ENCODE data around the gene C1QB.
"Not testable (repeated sequence)": the region's sequence is repeated elsewhere in the genome, so short reads cannot be mapped to it uniquely, and the experiment has no call there.

The C1QB gene

GRCh38 chr1:22670352-22670975, 17.4 kb downstream of the C1QB start:
- ChIA-PET CTCF (no interaction called here), POLR2A (no interaction called here)
- H3K27ac ChIP-seq (ENCODE audit: insufficient read depth in 1 of 2, low read depth in 1 of 2, low read length in 2 of 2, poor library complexity in 1 of 2, severe bottlenecking in 2 of 2): no peak overlapping the region
- no peak for DNase-seq
- no peak overlapping the region for H3K4me3 ChIP-seq (ENCODE audit: control insufficient read depth in 1 of 7, extremely low read depth in 1 of 7, insufficient read depth in 4 of 7, low read depth in 2 of 7, low read length in 6 of 7)
- no peaks in the 10 kb centered on the region for H3K4me1 ChIP-seq (ENCODE audit: control extremely low read depth in 1 of 4, control insufficient read depth in 4 of 4, insufficient read depth in 4 of 4, low read length in 3 of 4)
- H3K9me3 ChIP-seq (ENCODE audit: control extremely low read depth in 1 of 5, control insufficient read depth in 4 of 5, insufficient read depth in 2 of 5, low read depth in 1 of 5, low read length in 4 of 5): no peaks in the 10 kb centered on the region
- WGBS (ENCODE audit: insufficient coverage): 51% methylated on average over 10 of the region's 12 CpGs
- H3K27me3 ChIP-seq (replicated peaks in 2 of 5; ENCODE audit: control insufficient read depth in 4 of 5, insufficient read depth in 5 of 5, low read length in 4 of 5): peaks cover 0 to 56% (median 11%) of the 10 kb centered on the region in 5 experiments
- no peaks in the 10 kb centered on the region for H3K36me3 ChIP-seq (ENCODE audit: control insufficient read depth in 4 of 4, insufficient read depth in 4 of 4, low read length in 3 of 4)

- POLR2A ChIA-PET: no interaction called here
- DNase-seq: peak in 1 of 3 donors; percentile 4
- Histone ChIP-seq H3K36me3 (ENCODE audit: control insufficient read depth in 4 of 4, insufficient read depth in 4 of 4, low read length in 3 of 4) (no peaks in the 10 kb centered on the region), H3K4me1 (ENCODE audit: control extremely low read depth in 1 of 4, control insufficient read depth in 4 of 4, insufficient read depth in 4 of 4, low read length in 3 of 4) (no peaks in the 10 kb centered on the region), H3K27ac (ENCODE audit: insufficient read depth in 1 of 2, low read depth in 1 of 2, low read length in 2 of 2, poor library complexity in 1 of 2, severe bottlenecking in 2 of 2) (no peak overlapping the region), H3K27me3 (replicated peaks in 2 of 5; ENCODE audit: control insufficient read depth in 4 of 5, insufficient read depth in 5 of 5, low read length in 4 of 5) (peaks cover 0 to 60% (median 11%) of the 10 kb centered on the region in 5 experiments), H3K9me3 (ENCODE audit: control extremely low read depth in 1 of 5, control insufficient read depth in 4 of 5, insufficient read depth in 2 of 5, low read depth in 1 of 5, low read length in 4 of 5) (no peaks in the 10 kb centered on the region), H3K4me3 (ENCODE audit: control insufficient read depth in 1 of 7, extremely low read depth in 1 of 7, insufficient read depth in 4 of 7, low read depth in 2 of 7, low read length in 6 of 7) (no peak overlapping the region)
- CTCF ChIA-PET: interaction anchor here (1.5 kb wide), 1 partner anchor 10 kb away, joined by 4 read pairs; no protein-coding TSS in a partner anchor
- WGBS (ENCODE audit: insufficient coverage): 85% methylated on average over 4 of the region's 4 CpGs
Measured at GRCh38 chr1:22671999-22672398, 19.0 kb downstream of the C1QB start.

- Histone ChIP-seq H3K27me3 (replicated peaks in 2 of 5; ENCODE audit: control insufficient read depth in 4 of 5, insufficient read depth in 5 of 5, low read length in 4 of 5) (peaks cover 0 to 61% (median 11%) of the 10 kb centered on the region in 5 experiments), H3K27ac (ENCODE audit: insufficient read depth in 1 of 2, low read depth in 1 of 2, low read length in 2 of 2, poor library complexity in 1 of 2, severe bottlenecking in 2 of 2) (no peak overlapping the region), H3K4me3 (ENCODE audit: control insufficient read depth in 1 of 7, extremely low read depth in 1 of 7, insufficient read depth in 4 of 7, low read depth in 2 of 7, low read length in 6 of 7) (no peak overlapping the region), H3K9me3 (ENCODE audit: control extremely low read depth in 1 of 5, control insufficient read depth in 4 of 5, insufficient read depth in 2 of 5, low read depth in 1 of 5, low read length in 4 of 5) (no peaks in the 10 kb centered on the region), H3K36me3 (ENCODE audit: control insufficient read depth in 4 of 4, insufficient read depth in 4 of 4, low read length in 3 of 4) (no peaks in the 10 kb centered on the region), H3K4me1 (ENCODE audit: control extremely low read depth in 1 of 4, control insufficient read depth in 4 of 4, insufficient read depth in 4 of 4, low read length in 3 of 4) (no peaks in the 10 kb centered on the region)
- ChIA-PET CTCF (interaction anchor here (0.7 to 1.5 kb wide), 3 partner anchors 10 to 12 kb away, joined by 3 to 4 read pairs (median 3); no protein-coding TSS in a partner anchor), POLR2A (no interaction called here)
- WGBS (ENCODE audit: insufficient coverage): 18% methylated on average over 15 of the region's 17 CpGs
- peak; percentile 8 to 36 (median 19) for DNase-seq
Measured at GRCh38 chr1:22673486-22674409, 20.7 kb downstream of the C1QB start.

- Histone ChIP-seq H3K36me3 (ENCODE audit: control insufficient read depth in 4 of 4, insufficient read depth in 4 of 4, low read length in 3 of 4) (no peaks in the 10 kb centered on the region), H3K27ac (ENCODE audit: insufficient read depth in 1 of 2, low read depth in 1 of 2, low read length in 2 of 2, poor library complexity in 1 of 2, severe bottlenecking in 2 of 2) (no peak overlapping the region), H3K4me3 (ENCODE audit: control insufficient read depth in 1 of 7, extremely low read depth in 1 of 7, insufficient read depth in 4 of 7, low read depth in 2 of 7, low read length in 6 of 7) (no peak overlapping the region), H3K9me3 (ENCODE audit: control extremely low read depth in 1 of 5, control insufficient read depth in 4 of 5, insufficient read depth in 2 of 5, low read depth in 1 of 5, low read length in 4 of 5) (no peaks in the 10 kb centered on the region), H3K27me3 (replicated peaks in 2 of 5; ENCODE audit: control insufficient read depth in 4 of 5, insufficient read depth in 5 of 5, low read length in 4 of 5) (peaks cover 0 to 61% (median 11%) of the 10 kb centered on the region in 5 experiments), H3K4me1 (ENCODE audit: control extremely low read depth in 1 of 4, control insufficient read depth in 4 of 4, insufficient read depth in 4 of 4, low read length in 3 of 4) (no peaks in the 10 kb centered on the region)
- ChIA-PET CTCF (interaction anchor here (0.7 to 1.3 kb wide), 3 partner anchors 9 to 193 kb away, joined by 3 read pairs; no protein-coding TSS in a partner anchor), POLR2A (no interaction called here)
- WGBS (ENCODE audit: insufficient coverage): 50% methylated on average over 1 of the region's 1 CpG
- no peak for DNase-seq
Measured at GRCh38 chr1:22674410-22674749, 21.3 kb downstream of the C1QB start.

- peaks cover 0 to 52% (median 11%) of the 10 kb centered on the region in 5 experiments for H3K27me3 ChIP-seq (replicated peaks in 2 of 5; ENCODE audit: control insufficient read depth in 4 of 5, insufficient read depth in 5 of 5, low read length in 4 of 5)
- H3K4me1 ChIP-seq (ENCODE audit: control extremely low read depth in 1 of 4, control insufficient read depth in 4 of 4, insufficient read depth in 4 of 4, low read length in 3 of 4); H3K27ac ChIP-seq (ENCODE audit: insufficient read depth in 1 of 2, low read depth in 1 of 2, low read length in 2 of 2, poor library complexity in 1 of 2, severe bottlenecking in 2 of 2); H3K4me3 ChIP-seq (ENCODE audit: control insufficient read depth in 1 of 7, extremely low read depth in 1 of 7, insufficient read depth in 4 of 7, low read depth in 2 of 7, low read length in 6 of 7); H3K9me3 ChIP-seq (ENCODE audit: control extremely low read depth in 1 of 5, control insufficient read depth in 4 of 5, insufficient read depth in 2 of 5, low read depth in 1 of 5, low read length in 4 of 5); CTCF ChIA-PET; DNase-seq; H3K36me3 ChIP-seq (ENCODE audit: control insufficient read depth in 4 of 4, insufficient read depth in 4 of 4, low read length in 3 of 4); POLR2A ChIA-PET: not testable (repeated sequence)
- WGBS (ENCODE audit: insufficient coverage): 98% methylated on average over 15 of the region's 15 CpGs
Measured at GRCh38 chr1:22676151-22676550, 23.1 kb downstream of the C1QB start.

GRCh38 chr1:22676916-22677583, 24.0 kb downstream of the C1QB start:
- Histone ChIP-seq H3K27ac (ENCODE audit: insufficient read depth in 1 of 2, low read depth in 1 of 2, low read length in 2 of 2, poor library complexity in 1 of 2, severe bottlenecking in 2 of 2) (no peak overlapping the region), H3K9me3 (ENCODE audit: control extremely low read depth in 1 of 5, control insufficient read depth in 4 of 5, insufficient read depth in 2 of 5, low read depth in 1 of 5, low read length in 4 of 5) (no peaks in the 10 kb centered on the region), H3K4me3 (ENCODE audit: control insufficient read depth in 1 of 7, extremely low read depth in 1 of 7, insufficient read depth in 4 of 7, low read depth in 2 of 7, low read length in 6 of 7) (no peak overlapping the region), H3K36me3 (ENCODE audit: control insufficient read depth in 4 of 4, insufficient read depth in 4 of 4, low read length in 3 of 4) (no peaks in the 10 kb centered on the region), H3K4me1 (ENCODE audit: control extremely low read depth in 1 of 4, control insufficient read depth in 4 of 4, insufficient read depth in 4 of 4, low read length in 3 of 4) (no peaks in the 10 kb centered on the region), H3K27me3 (replicated peaks in 2 of 5; ENCODE audit: control insufficient read depth in 4 of 5, insufficient read depth in 5 of 5, low read length in 4 of 5) (peaks cover 0 to 43% (median 9%) of the 10 kb centered on the region in 5 experiments)
- DNase-seq: no peak
- ChIA-PET POLR2A (no interaction called here), CTCF (no interaction called here)
- 76% methylated on average over 17 of the region's 37 CpGs for WGBS (ENCODE audit: insufficient coverage)

Data from common myeloid progenitor, CD34-positive (primary cell).